OCI-LY3 (cell line): Measurements from ENCODE around the gene AFF1.

Experiments used
- CTCF ChIP-seq: fragments of 200-600, 300-600 bp; sonication (generic); IDR thresholded peaks from 2 replicates; pipeline ENCODE4 v1.5.1; 2014; ENCODE audit warnings: antibody characterized with exemption, low read length, low read depth
- EZH2phosphoT487 ChIP-seq: fragments of 200-600 bp; shearing (Covaris generic); IDR thresholded peaks from 2 replicates; pipeline ENCODE4 v1.6.1; 2018; ENCODE audit warnings: antibody characterized with exemption, mixed run types, low read depth

- TF ChIP-seq EZH2phosphoT487 = no peak
- TF ChIP-seq CTCF = no peak
These were observed 155.5 kb downstream of the AFF1 start for GRCh38 chr4:87090305-87090704.
